HG02642 (cell line): ENCODE results near the gene HAT1.

Experiments used
- ATAC-seq: cut with Tn5 transposase; IDR thresholded peaks from one replicate; pipeline ENCODE4 v1.9.1; 2021; ENCODE audit warnings: mild to moderate bottlenecking; ENCODE audit not compliant: unreplicated experiment, poor library complexity

Gene HAT1

GRCh38 chr2:172021074-172021931 lies 99.0 kb downstream of the HAT1 start:
- ATAC-seq: no peak

- ATAC-seq: no peak
Measured at GRCh38 chr2:172021955-172022354, 99.7 kb downstream of the HAT1 start.

GRCh38 chr2:172031536-172031935 lies 109.3 kb downstream of the HAT1 start:
- ATAC-seq: no peak
